PFSK-1 (cell line): ENCODE measurements around the gene ZC3H4.

Source experiments
- TAF1 ChIP-seq: IDR thresholded peaks from 2 replicates; pipeline ENCODE4 v1.6.1; 2012; ENCODE audit warnings: low read length, control low read depth, borderline replicate concordance; ENCODE audit not compliant: insufficient read depth
- TF ChIP-seq, protein P1 (sequence below), 2 experiments: IDR thresholded peaks; 2 replicates each; pipeline versions ENCODE4 v1.6.1 to v1.8.0; 2011 to 2012; ENCODE audit warnings: low read depth in 2 of 2, low read length in 2 of 2, control low read depth in 1 of 2, inconsistent platforms in 1 of 2, mild to moderate bottlenecking in 1 of 2, moderate library complexity in 1 of 2; ENCODE audit not compliant: insufficient read depth in 1 of 2

DNA sequence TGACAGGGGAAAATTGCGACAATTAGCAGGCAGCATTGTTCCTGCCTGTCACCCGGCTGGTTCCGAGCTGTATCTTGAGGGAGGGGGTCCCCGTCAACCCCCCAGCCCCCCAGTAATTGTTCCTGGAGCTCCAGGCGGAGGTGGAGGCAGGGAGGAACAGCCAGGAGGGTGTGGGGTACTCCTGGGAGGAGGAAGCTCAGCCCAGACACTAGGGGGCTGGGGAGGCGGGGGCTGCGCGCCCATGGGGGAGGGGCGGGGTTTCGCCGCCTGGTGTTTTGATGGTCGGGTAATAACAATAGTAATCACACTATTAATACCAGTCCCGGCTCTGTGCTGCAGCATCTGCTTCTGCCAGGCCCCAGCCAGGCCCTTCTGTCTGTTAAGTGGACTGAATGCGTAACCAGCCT lies 85.4 kb downstream of the ZC3H4 start:
- no peak for TF ChIP-seq TAF1
- TF ChIP-seq, protein P1, sequence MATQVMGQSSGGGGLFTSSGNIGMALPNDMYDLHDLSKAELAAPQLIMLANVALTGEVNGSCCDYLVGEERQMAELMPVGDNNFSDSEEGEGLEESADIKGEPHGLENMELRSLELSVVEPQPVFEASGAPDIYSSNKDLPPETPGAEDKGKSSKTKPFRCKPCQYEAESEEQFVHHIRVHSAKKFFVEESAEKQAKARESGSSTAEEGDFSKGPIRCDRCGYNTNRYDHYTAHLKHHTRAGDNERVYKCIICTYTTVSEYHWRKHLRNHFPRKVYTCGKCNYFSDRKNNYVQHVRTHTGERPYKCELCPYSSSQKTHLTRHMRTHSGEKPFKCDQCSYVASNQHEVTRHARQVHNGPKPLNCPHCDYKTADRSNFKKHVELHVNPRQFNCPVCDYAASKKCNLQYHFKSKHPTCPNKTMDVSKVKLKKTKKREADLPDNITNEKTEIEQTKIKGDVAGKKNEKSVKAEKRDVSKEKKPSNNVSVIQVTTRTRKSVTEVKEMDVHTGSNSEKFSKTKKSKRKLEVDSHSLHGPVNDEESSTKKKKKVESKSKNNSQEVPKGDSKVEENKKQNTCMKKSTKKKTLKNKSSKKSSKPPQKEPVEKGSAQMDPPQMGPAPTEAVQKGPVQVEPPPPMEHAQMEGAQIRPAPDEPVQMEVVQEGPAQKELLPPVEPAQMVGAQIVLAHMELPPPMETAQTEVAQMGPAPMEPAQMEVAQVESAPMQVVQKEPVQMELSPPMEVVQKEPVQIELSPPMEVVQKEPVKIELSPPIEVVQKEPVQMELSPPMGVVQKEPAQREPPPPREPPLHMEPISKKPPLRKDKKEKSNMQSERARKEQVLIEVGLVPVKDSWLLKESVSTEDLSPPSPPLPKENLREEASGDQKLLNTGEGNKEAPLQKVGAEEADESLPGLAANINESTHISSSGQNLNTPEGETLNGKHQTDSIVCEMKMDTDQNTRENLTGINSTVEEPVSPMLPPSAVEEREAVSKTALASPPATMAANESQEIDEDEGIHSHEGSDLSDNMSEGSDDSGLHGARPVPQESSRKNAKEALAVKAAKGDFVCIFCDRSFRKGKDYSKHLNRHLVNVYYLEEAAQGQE (IDR thresholded peaks at IDR 0.05; ENCODE audit: insufficient read depth in 1 of 2, low read depth in 2 of 2, low read length in 2 of 2): no peak
